ENCODE measurements around the gene AGBL4.
"Not testable (repeated sequence)": the region's sequence is repeated elsewhere in the genome, so short reads cannot be mapped to it uniquely, and the experiment has no call there.

Gene AGBL4

GRCh38 chr1:49028396-49028795 lies 995.4 kb downstream of the AGBL4 start:
- no peak for DNase-seq (ENCODE audit: low spot score)

DNA sequence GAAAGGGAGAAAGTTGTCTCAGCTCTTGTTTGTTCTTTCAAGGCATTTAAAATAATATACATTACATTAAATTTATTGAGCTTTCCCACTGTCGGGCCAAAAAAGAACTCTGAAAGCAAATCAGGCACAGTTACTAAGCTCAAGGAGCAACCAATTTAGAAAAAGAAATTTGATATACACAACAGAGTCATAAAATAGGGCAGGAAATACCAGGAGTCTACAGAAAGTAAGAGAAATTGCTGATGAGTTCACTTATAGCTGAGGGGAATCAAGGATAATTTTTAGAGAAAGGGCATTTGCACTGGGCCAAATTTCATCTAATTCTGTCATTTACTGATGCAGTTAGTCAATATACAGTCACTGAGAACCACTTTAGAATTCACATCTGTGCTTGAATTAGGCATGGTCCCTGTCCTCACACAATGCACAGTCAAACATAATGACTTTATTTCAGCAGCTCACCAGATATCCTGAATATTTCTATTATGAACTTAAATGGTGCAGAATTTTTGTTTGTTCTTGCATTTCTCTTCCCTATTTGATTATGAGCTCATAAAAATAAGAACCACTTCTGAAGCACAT lies 997.4 kb downstream of the AGBL4 start:
- DNase-seq (ENCODE audit: low spot score), result no peak

GRCh38 chr1:49016030-49016977 lies 1007.5 kb downstream of the AGBL4 start:
- DNase-seq (ENCODE audit: low spot score), result no peak

GRCh38 chr1:49013079-49013478 lies 1010.7 kb downstream of the AGBL4 start:
- no peak for DNase-seq (ENCODE audit: low spot score)

GRCh38 chr1:49002981-49003380 lies 1020.8 kb downstream of the AGBL4 start:
- DNase-seq (ENCODE audit: low spot score), result not testable (repeated sequence)

- DNase-seq (ENCODE audit: low spot score), result no peak
Observed at GRCh38 chr1:48999321-48999720, 1024.4 kb downstream of the AGBL4 start.

GRCh38 chr1:48996311-48996710 lies 1027.4 kb downstream of the AGBL4 start:
- DNase-seq (ENCODE audit: low spot score), result no peak

- no peak for DNase-seq (ENCODE audit: low spot score)
Observed at GRCh38 chr1:48988633-48989197, 1035.0 kb downstream of the AGBL4 start.

DNA sequence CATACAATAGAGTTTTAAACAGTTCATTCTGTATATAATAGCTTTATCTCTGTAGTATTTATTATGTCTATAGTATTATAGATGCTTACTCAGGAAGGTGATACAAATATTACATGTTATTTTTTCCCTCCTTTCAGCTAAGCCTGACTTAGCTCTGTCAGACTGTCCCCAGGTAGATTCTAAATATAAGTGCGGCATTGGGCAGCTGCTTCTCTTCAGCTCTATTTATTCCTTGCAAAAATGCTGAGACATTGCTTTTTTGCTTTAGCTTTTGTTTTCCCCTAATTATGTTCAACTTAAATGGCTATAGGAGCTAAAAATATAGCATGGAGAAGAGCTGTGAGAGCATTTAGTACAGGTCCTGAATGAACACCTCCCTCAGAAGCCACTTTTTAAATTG lies 1043.8 kb downstream of the AGBL4 start:
- DNase-seq (ENCODE audit: low spot score), result no peak

- no peak for DNase-seq (ENCODE audit: low spot score)
Observed at GRCh38 chr1:48978413-48978812, 1045.3 kb downstream of the AGBL4 start.

- no peak for DNase-seq (ENCODE audit: low spot score)
Observed at GRCh38 chr1:48977273-48977672, 1046.5 kb downstream of the AGBL4 start.

DNA sequence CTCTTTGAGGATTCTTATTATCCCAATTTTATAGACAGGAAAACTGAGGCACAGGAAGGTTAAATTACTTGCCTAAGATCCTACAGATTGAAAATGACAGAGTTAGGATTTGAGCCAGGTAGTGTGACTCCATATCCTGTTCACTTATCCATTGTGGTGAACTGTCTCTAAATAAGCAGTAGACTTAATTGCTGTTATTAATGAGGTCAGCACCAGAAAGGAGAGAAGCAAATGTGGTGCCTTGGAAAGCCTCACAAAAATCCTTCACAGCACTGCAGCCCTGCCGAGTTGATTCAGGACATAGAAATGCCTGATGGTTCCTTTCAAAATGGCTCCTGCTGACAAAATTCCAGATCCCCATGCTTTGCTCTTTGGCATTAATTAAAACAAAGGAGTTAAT lies 1053.8 kb downstream of the AGBL4 start:
- no peak for DNase-seq (ENCODE audit: low spot score)

DNA sequence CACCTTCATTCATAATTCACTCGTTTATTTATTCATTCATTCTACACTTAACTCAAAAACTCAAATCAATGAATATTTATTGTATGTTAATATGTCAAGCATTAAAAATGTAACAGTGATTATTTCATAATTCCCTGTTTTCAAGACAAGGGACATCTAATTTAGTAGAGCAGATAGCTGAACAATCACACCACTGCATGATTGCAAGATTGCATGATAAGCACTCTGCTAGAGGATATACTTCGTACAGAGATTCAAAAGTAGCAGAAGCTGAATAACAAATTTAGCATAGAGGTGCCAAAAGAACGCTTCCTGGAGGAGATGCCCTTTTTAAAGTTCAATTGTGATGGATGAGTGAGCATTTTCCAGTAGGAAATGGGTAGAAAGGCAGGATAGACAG lies 1056.4 kb downstream of the AGBL4 start:
- DNase-seq (ENCODE audit: low spot score), result no peak

- no peak for DNase-seq (ENCODE audit: low spot score)
Observed at GRCh38 chr1:48966583-48966982, 1057.2 kb downstream of the AGBL4 start.

DNA sequence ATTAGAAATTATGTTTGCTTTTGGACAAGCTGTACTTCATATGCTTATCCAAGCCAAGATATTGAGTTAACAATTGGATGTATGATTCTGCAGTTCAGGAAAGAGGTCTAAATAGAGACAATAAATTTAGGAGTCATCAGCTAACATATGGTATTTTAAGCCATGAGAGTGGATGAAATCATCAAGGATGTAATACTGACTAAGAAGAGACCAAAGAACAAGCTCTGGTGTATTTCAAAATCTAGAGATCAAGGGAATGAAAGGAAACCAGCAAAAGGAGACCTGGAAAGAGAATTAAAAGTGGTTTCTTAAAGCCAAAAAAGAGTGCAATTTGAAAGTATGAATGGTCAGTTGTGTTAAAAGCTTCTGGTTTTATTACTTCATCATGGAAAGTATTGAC lies 1063.4 kb downstream of the AGBL4 start:
- DNase-seq (ENCODE audit: low spot score), result no peak

DNA sequence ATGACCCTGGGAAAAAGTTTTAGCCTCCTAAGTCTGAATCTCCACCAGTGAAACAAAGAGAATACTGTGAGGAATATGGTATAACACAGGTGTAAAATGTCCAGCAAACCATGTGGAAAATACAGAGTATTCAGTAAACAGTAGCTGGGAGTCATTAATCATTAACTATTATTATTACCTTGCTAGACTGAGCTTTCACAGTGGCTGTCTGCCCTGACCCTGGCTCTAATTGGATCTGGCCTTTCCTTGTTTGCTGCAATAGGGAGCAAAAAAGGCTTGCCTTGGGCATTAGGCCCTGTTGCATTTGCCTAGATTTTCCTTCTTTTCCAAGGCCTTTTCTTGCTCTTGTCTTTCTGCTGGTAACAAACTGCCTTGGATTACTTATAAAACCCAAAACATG lies 1068.0 kb downstream of the AGBL4 start:
- DNase-seq (ENCODE audit: low spot score), result no peak

DNA sequence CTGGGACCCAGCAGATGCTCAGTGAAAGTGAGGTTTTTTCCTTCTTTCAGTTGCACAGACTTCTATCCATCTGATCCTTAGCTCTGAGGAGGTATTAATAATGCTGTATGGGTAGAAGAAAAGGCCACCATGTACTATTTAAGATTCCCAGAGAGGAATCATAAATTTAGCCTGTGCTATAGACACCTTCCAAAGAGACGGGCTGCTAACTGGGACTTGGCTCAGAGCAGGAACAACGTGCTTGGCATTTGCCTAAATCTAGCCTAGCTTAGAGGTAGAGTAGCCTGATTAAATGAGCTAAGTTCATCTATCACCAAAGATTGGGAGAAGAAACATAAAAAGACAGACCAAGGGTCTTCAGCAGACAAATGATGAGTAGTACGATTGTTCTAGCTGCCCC lies 1070.1 kb downstream of the AGBL4 start:
- DNase-seq (ENCODE audit: low spot score), result no peak

DNA sequence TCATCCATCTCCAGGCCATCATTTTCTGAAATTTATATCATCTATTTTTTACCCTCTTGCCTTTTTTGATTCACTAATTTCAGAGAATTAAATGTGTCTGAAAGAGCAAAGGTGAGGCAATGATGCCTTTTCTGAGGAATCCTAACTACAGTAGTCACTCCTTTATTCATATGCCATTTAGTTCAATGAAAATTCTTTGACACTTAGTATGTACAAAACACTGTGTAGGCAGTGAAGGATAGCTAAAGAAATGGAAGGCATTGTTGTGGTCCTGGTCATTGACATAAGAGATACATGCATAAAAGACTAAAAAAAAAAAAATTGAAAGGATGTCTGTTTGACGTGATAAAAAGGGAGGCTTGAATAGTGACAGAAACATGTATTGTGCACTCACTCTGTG lies 1075.2 kb downstream of the AGBL4 start:
- DNase-seq (ENCODE audit: low spot score), result no peak

DNA sequence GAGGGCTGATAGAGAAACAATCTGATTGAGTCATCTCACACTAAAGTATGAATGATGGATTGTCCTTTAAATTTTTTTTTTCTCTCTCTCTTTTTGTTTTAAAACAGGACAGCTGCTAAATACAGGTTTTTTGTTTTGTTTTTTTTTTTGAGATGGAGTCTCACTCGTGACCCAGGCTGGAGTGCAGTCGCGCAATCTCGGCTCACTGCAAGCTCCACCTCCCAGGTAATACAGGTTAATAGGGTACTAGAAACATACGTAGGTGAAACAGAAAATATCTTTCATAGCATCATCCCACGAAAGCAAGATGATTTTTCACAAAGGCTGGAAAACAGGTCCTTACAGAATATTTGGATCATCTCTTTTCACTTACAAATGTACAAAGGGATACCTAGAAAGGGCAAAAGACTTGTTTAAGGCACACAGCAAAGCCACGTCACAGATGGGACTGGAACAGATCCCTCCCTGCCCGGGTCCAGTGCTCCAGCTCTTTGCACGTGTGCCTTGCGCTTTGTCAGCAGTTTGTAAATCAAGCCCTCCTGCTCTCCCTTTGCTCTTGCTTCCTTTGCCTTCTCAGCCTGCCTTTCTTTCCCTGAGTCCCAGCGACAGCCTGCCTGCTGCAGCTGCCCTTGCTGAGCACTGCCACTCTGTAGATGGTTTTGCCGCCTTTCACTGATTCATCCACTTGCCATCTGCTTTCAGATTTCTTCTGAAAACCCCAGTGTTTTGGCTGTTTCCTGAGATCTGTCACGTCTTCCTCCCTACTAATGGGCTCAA lies 1075.8 kb downstream of the AGBL4 start:
- no peak for DNase-seq (ENCODE audit: low spot score)

GRCh38 chr1:48946070-48946469 lies 1077.7 kb downstream of the AGBL4 start:
- no peak for DNase-seq (ENCODE audit: low spot score)

GRCh38 chr1:48944811-48945210 lies 1078.9 kb downstream of the AGBL4 start:
- DNase-seq (ENCODE audit: low spot score), result no peak

DNA sequence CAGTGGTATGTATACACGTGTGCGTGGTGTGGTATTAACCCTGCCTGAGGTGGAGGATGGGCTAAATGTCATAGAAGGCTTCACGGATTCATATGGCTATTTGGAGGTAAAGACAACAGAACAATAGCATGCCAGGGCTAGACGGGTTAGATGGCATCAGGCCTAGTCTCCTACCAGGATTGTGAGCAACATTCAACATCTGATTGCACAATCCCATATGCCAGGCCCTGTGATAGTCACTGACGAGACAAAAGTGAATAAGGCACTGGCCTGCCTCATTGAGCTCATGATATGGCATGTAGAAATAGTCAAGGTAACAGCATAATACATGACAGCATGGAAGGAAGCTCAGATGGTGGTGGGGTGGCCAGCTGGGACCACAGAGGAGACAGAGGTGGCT lies 1079.9 kb downstream of the AGBL4 start:
- DNase-seq (ENCODE audit: low spot score), result no peak

DNA sequence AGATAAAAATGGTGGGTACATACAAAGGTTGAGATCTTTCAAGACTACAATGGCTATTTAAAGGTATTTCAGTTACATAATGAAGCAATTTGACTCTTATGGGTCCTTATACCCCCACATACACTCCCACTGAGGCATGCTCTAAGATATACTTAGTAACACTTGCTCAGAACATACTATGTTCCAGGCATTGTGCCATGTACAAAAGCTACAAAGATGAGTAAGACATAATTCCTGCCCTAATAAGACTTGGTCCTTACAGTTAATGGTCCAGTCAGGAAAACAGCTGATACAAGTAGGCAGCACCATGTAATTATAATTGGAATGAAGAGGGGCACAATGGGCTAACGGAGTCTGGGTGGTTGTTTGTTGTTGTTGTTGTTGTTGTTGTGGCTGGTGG lies 1080.4 kb downstream of the AGBL4 start:
- no peak for DNase-seq (ENCODE audit: low spot score)

All from CD4-positive, alpha-beta T cell treated with Interleukin-2 at 100 ng/mL for 4 hours (primary cell).